ENCODE measurements around the gene MYH14. TPM values are rescaled to one million over a fixed set of nuclear protein-coding genes. Genes with fewer than 3 reads are reported as not detected.

The MYH14 gene
- total and polyA plus RNA-seq, 5 experiments from 2014 or later = not detected

GRCh38 chr19:50290011-50290410, 86.6 kb downstream of the MYH14 start:
- POLR2A ChIA-PET = no interaction called here
- peaks cover 18 to 68% (median 52%) of the 10 kb centered on the region in 5 donors for H3K27me3 Mint-ChIP-seq
- H3K9me3 Mint-ChIP-seq = peaks cover 0 to 37% (median 31%) of the 10 kb centered on the region in 9 donors
- DNase-seq = no peak
- no peak overlapping the region for H3K4me3 Mint-ChIP-seq
- ATAC-seq = no peak
- H3K4me1 Mint-ChIP-seq = peaks cover 0 to 2% (median 0%) of the 10 kb centered on the region in 4 donors
- peaks cover 0 to 22% (median 6%) of the 10 kb centered on the region in 3 donors for H3K36me3 Mint-ChIP-seq
- H3K27ac Mint-ChIP-seq = no peak overlapping the region

GRCh38 chr19:50290775-50291174, 87.4 kb downstream of the MYH14 start:
- no peak overlapping the region for H3K4me3 Mint-ChIP-seq
- H3K27me3 Mint-ChIP-seq = peaks cover 18 to 68% (median 50%) of the 10 kb centered on the region in 5 donors
- POLR2A ChIA-PET = no interaction called here
- H3K27ac Mint-ChIP-seq = no peak overlapping the region
- peaks cover 0 to 31% (median 25%) of the 10 kb centered on the region in 9 donors for H3K9me3 Mint-ChIP-seq
- no peak for ATAC-seq
- DNase-seq = no peak
- peaks cover 0 to 2% (median 0%) of the 10 kb centered on the region in 4 donors for H3K4me1 Mint-ChIP-seq
- peaks cover 0 to 17% (median 3%) of the 10 kb centered on the region in 3 donors for H3K36me3 Mint-ChIP-seq

GRCh38 chr19:50292216-50292827, 88.9 kb downstream of the MYH14 start:
- Mint-ChIP-seq H3K27ac (no peak overlapping the region), H3K4me3 (no peak overlapping the region), H3K36me3 (peaks cover 0 to 14% (median 3%) of the 10 kb centered on the region in 3 donors), H3K9me3 (peaks cover 0 to 24% (median 13%) of the 10 kb centered on the region in 9 donors), H3K27me3 (peaks cover 18 to 66% (median 48%) of the 10 kb centered on the region in 5 donors), H3K4me1 (peaks cover 0 to 2% (median 0%) of the 10 kb centered on the region in 4 donors)
- ATAC-seq = no peak
- DNase-seq = no peak
- POLR2A ChIA-PET = no interaction called here

- peaks cover 0 to 15% (median 2%) of the 10 kb centered on the region in 9 donors for H3K9me3 Mint-ChIP-seq
- H3K27ac Mint-ChIP-seq = no peak overlapping the region
- no peak overlapping the region for H3K4me3 Mint-ChIP-seq
- ATAC-seq (no peak), DNase-seq (no peak)
- H3K27me3 Mint-ChIP-seq = peaks cover 16 to 64% (median 43%) of the 10 kb centered on the region in 5 donors
- POLR2A ChIA-PET = no interaction called here
- peaks cover 0 to 2% (median 0%) of the 10 kb centered on the region in 4 donors for H3K4me1 Mint-ChIP-seq
- H3K36me3 Mint-ChIP-seq = peaks cover 0 to 3% (median 0%) of the 10 kb centered on the region in 3 donors
Measured at GRCh38 chr19:50293263-50294004, 90.0 kb downstream of the MYH14 start.

GRCh38 chr19:50300051-50300450, 96.6 kb downstream of the MYH14 start:
- peaks cover 0 to 10% (median 0%) of the 10 kb centered on the region in 3 donors for H3K36me3 Mint-ChIP-seq

GRCh38 chr19:50300814-50301606, 97.6 kb downstream of the MYH14 start:
- H3K4me3 Mint-ChIP-seq = no peak overlapping the region
- DNase-seq (peak in 1 of 10 donors; percentile 11), ATAC-seq (no peak)
- H3K4me1 Mint-ChIP-seq = peaks cover 0 to 2% (median 0%) of the 10 kb centered on the region in 4 donors
- peaks cover 0 to 10% (median 0%) of the 10 kb centered on the region in 3 donors for H3K36me3 Mint-ChIP-seq
- peaks cover 0 to 18% (median 3%) of the 10 kb centered on the region in 9 donors for H3K9me3 Mint-ChIP-seq
- H3K27ac Mint-ChIP-seq = no peak overlapping the region
- POLR2A ChIA-PET = no interaction called here
- H3K27me3 Mint-ChIP-seq = peaks cover 17 to 56% (median 33%) of the 10 kb centered on the region in 5 donors

More at GRCh38 chr19:50300051-50300450, 96.6 kb downstream of the MYH14 start:
- peak in 1 of 10 donors; percentile 34 for DNase-seq
- Mint-ChIP-seq H3K4me1 (peaks cover 0 to 2% (median 0%) of the 10 kb centered on the region in 4 donors), H3K4me3 (no peak overlapping the region), H3K27ac (no peak overlapping the region), H3K27me3 (peaks cover 16 to 50% (median 29%) of the 10 kb centered on the region in 5 donors), H3K9me3 (peaks cover 0 to 18% (median 3%) of the 10 kb centered on the region in 9 donors)
- POLR2A ChIA-PET = no interaction called here
- no peak for ATAC-seq

- Mint-ChIP-seq H3K4me1 (peaks cover 0 to 2% (median 0%) of the 10 kb centered on the region in 4 donors), H3K27ac (no peak overlapping the region), H3K36me3 (peaks cover 0 to 10% (median 0%) of the 10 kb centered on the region in 3 donors), H3K4me3 (no peak overlapping the region), H3K27me3 (peaks cover 17 to 61% (median 30%) of the 10 kb centered on the region in 5 donors), H3K9me3 (peaks cover 0 to 18% (median 3%) of the 10 kb centered on the region in 9 donors)
- POLR2A ChIA-PET = no interaction called here
- ATAC-seq = no peak
- peak in 1 of 10 donors; percentile 24 for DNase-seq
Measured at GRCh38 chr19:50301607-50301971, 98.2 kb downstream of the MYH14 start.

GRCh38 chr19:50303558-50303957, 100.1 kb downstream of the MYH14 start:
- Mint-ChIP-seq H3K27me3 (peaks cover 19 to 70% (median 37%) of the 10 kb centered on the region in 5 donors), H3K9me3 (peaks cover 0 to 18% (median 3%) of the 10 kb centered on the region in 9 donors), H3K4me1 (peaks cover 0 to 2% (median 0%) of the 10 kb centered on the region in 4 donors), H3K36me3 (peaks cover 0 to 14% (median 3%) of the 10 kb centered on the region in 3 donors), H3K4me3 (no peak overlapping the region), H3K27ac (no peak overlapping the region)
- POLR2A ChIA-PET = no interaction called here
- ATAC-seq = no peak
- DNase-seq = peak in 1 of 10 donors; percentile 6

GRCh38 chr19:50308991-50309390, 105.6 kb downstream of the MYH14 start:
- Mint-ChIP-seq H3K36me3 (peaks cover 0 to 6% (median 4%) of the 10 kb centered on the region in 3 donors), H3K4me3 (no peak overlapping the region), H3K4me1 (peaks cover 3 to 7% (median 7%) of the 10 kb centered on the region in 4 donors), H3K27me3 (peaks cover 35 to 89% (median 56%) of the 10 kb centered on the region in 5 donors), H3K27ac (no peak overlapping the region), H3K9me3 (peaks cover 0 to 6% (median 0%) of the 10 kb centered on the region in 9 donors)
- DNase-seq (peak in 1 of 10 donors; percentile 41), ATAC-seq (no peak)
- POLR2A ChIA-PET = no interaction called here

GRCh38 chr19:50309396-50310125, 106.1 kb downstream of the MYH14 start:
- H3K27me3 Mint-ChIP-seq = peaks cover 36 to 90% (median 58%) of the 10 kb centered on the region in 5 donors
- POLR2A ChIA-PET = no interaction called here
- peak overlapping the region in 1 of 10 donors; percentile 4 for H3K4me3 Mint-ChIP-seq
- ATAC-seq = no peak
- peaks cover 0 to 6% (median 4%) of the 10 kb centered on the region in 3 donors for H3K36me3 Mint-ChIP-seq
- DNase-seq = peak in 1 of 10 donors; percentile 22
- peaks cover 7 to 12% (median 8%) of the 10 kb centered on the region in 4 donors for H3K4me1 Mint-ChIP-seq
- H3K27ac Mint-ChIP-seq = no peak overlapping the region
- H3K9me3 Mint-ChIP-seq = peaks cover 0 to 6% (median 0%) of the 10 kb centered on the region in 9 donors

GRCh38 chr19:50310759-50311465, 107.5 kb downstream of the MYH14 start:
- Mint-ChIP-seq H3K9me3 (peaks cover 0 to 7% (median 0%) of the 10 kb centered on the region in 9 donors), H3K27ac (peak overlapping the region in 1 of 10 donors; percentile 9), H3K4me3 (peak overlapping the region in 1 of 10 donors; percentile 19), H3K36me3 (peaks cover 0 to 6% (median 4%) of the 10 kb centered on the region in 3 donors), H3K27me3 (peaks cover 35 to 93% (median 55%) of the 10 kb centered on the region in 5 donors), H3K4me1 (peaks cover 11 to 25% (median 13%) of the 10 kb centered on the region in 4 donors)
- POLR2A ChIA-PET = no interaction called here
- peak in 1 of 10 donors; percentile 9 for DNase-seq
- no peak for ATAC-seq
